Neural progenitor cell (in vitro differentiated cells): Measurements from ENCODE around the gene PATJ. TPM values are rescaled to one million over a fixed set of nuclear protein-coding genes. Genes with fewer than 3 reads are reported as not detected.
A peak's percentile ranks its signal among the peaks of the same experiment; 100 is the strongest.

Source experiments
- DNase-seq: peaks from one replicate; pipeline ENCODE4 v3.0.0-alpha.2; 2016; ENCODE audit warnings: low spot score
- H2AFZ ChIP-seq: fragments of 200-600 bp; sonication (generic); replicated peaks from 2 replicates; pipeline ENCODE4 v1.6.1; 2016; ENCODE audit warnings: antibody characterized with exemption
- H3F3A ChIP-seq: fragments of 200-600 bp; sonication (generic); 2 replicates; pipeline ENCODE4 v1.6.1; 2016; ENCODE audit warnings: antibody characterized with exemption, low read depth
- H3K27ac ChIP-seq: fragments of 200-600 bp; sonication (generic); 2 replicates; pipeline ENCODE4 v1.5.1; 2016; ENCODE audit warnings: mild to moderate bottlenecking
- H3K27me3 ChIP-seq: fragments of 200-600 bp; sonication (generic); 2 replicates; pipeline ENCODE4 v1.6.1; 2016; ENCODE audit warnings: mild to moderate bottlenecking, moderate library complexity
- H3K36me3 ChIP-seq: fragments of 200-600 bp; sonication (generic); 2 replicates; pipeline ENCODE4 v1.5.1; 2016
- H3K4me1 ChIP-seq: fragments of 200-600 bp; sonication (generic); 2 replicates; pipeline ENCODE4 v1.6.1; 2016; ENCODE audit warnings: mixed run types
- H3K4me2 ChIP-seq: fragments of 200-600 bp; sonication (generic); 2 replicates; pipeline ENCODE4 v1.6.1; 2016
- H3K4me3 ChIP-seq: fragments of 200-600 bp; sonication (generic); 2 replicates; pipeline ENCODE4 v1.5.1; 2016
- H3K79me2 ChIP-seq: fragments of 200-600 bp; sonication (generic); 2 replicates; pipeline ENCODE4 v1.6.1; 2016; ENCODE audit warnings: low read depth
- H3K9ac ChIP-seq: fragments of 200-600 bp; sonication (generic); 2 replicates; pipeline ENCODE4 v1.6.1; 2016
- H3K9me3 ChIP-seq: fragments of 200-600 bp; sonication (generic); 2 replicates; pipeline ENCODE4 v1.5.1; 2016; ENCODE audit warnings: low read depth
- H4K20me1 ChIP-seq: fragments of 200-600 bp; sonication (generic); 2 replicates; pipeline ENCODE4 v1.6.1; 2016; ENCODE audit warnings: low read depth
- H3K27ac Mint-ChIP-seq: 3 replicates; pipeline ENCODE4 v1.8.0; 2021; ENCODE audit warnings: mixed read lengths
- H3K27me3 Mint-ChIP-seq: 2 replicates; pipeline ENCODE4 v1.8.0; 2022; ENCODE audit warnings: low read depth, mild to moderate bottlenecking, inconsistent platforms, moderate library complexity, mixed read lengths; ENCODE audit not compliant: insufficient read depth
- H3K36me3 Mint-ChIP-seq: 3 replicates; pipeline ENCODE4 v1.8.0; 2021; ENCODE audit warnings: mixed read lengths
- H3K4me1 Mint-ChIP-seq: 3 replicates; pipeline ENCODE4 v1.8.0; 2021; ENCODE audit warnings: mixed read lengths
- H3K4me3 Mint-ChIP-seq: 3 replicates; pipeline ENCODE4 v1.8.0; 2021; ENCODE audit warnings: mild to moderate bottlenecking, moderate library complexity, mixed read lengths
- H3K9me3 Mint-ChIP-seq: 3 replicates; pipeline ENCODE4 v1.8.0; 2020; ENCODE audit warnings: mixed read lengths
- EZH2 ChIP-seq: fragments of 200-600 bp; sonication (generic); IDR thresholded peaks from 2 replicates; pipeline ENCODE4 v1.6.1; 2017; ENCODE audit warnings: antibody characterized with exemption, mild to moderate bottlenecking, moderate library complexity
- EZH2phosphoT487 ChIP-seq: fragments of 200-600 bp; sonication (generic); IDR thresholded peaks from 2 replicates; pipeline ENCODE4 v1.6.1; 2017; ENCODE audit warnings: antibody characterized with exemption
- total RNA-seq: library from RNA; depleted of rRNA; stranded (reverse); fragments of >200 nt; gene quantifications from 2 replicates; pipeline ENCODE4 v1.2.3, GENCODE V29; 2015; ENCODE audit warnings: low replicate concordance
- TF ChIP-seq, protein P1 (sequence below): fragments of 200-600 bp; sonication (generic); IDR thresholded peaks from 2 replicates; pipeline ENCODE4 v1.5.1; 2017; ENCODE audit warnings: antibody characterized with exemption, mild to moderate bottlenecking

The PATJ gene
- total RNA-seq, 1 donor from 2014 or later, result 24.8 TPM

DNA sequence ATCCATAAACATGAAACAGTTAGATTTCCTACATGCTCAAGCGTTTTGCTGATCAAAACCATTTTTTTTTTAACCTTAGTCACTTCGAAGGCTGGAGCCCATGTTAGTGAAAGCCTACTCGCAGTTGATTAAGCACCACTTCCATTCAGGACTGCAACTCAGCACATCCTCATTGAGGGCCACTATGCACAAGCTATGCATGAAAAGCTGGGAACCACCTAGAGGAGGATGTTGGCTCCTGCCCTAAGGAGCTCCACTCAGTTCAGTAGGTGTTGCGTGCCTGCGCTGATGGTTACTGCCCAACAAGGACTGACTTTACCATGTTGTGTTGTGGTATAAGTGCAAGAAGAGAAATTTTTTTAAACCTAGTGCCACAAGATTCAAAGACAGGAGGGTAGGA lies 271.0 kb downstream of the PATJ start:
- no peaks in the 10 kb centered on the region for H3K4me1 Mint-ChIP-seq
- H3K9ac ChIP-seq, result no peak overlapping the region
- peaks cover 3% of the 10 kb centered on the region for H3K27me3 Mint-ChIP-seq
- H3K4me2 ChIP-seq, result no peak overlapping the region
- no peak overlapping the region for H3K4me3 ChIP-seq
- no peak overlapping the region for H2AFZ ChIP-seq
- no peak overlapping the region for H3K27ac Mint-ChIP-seq
- H3K36me3 ChIP-seq, result no peaks in the 10 kb centered on the region
- H3K27me3 ChIP-seq, result no peaks in the 10 kb centered on the region
- H3K27ac ChIP-seq, result no peak overlapping the region
- H3K9me3 ChIP-seq, result no peaks in the 10 kb centered on the region
- H3K36me3 Mint-ChIP-seq, result no peaks in the 10 kb centered on the region
- H3K4me3 Mint-ChIP-seq, result no peak overlapping the region
- H3K4me1 ChIP-seq, result no peaks in the 10 kb centered on the region
- H3K9me3 Mint-ChIP-seq, result no peaks in the 10 kb centered on the region
- no peaks in the 10 kb centered on the region for H4K20me1 ChIP-seq
- no peak for TF ChIP-seq EZH2phosphoT487
- no peak for TF ChIP-seq EZH2
- TF ChIP-seq, protein P1, sequence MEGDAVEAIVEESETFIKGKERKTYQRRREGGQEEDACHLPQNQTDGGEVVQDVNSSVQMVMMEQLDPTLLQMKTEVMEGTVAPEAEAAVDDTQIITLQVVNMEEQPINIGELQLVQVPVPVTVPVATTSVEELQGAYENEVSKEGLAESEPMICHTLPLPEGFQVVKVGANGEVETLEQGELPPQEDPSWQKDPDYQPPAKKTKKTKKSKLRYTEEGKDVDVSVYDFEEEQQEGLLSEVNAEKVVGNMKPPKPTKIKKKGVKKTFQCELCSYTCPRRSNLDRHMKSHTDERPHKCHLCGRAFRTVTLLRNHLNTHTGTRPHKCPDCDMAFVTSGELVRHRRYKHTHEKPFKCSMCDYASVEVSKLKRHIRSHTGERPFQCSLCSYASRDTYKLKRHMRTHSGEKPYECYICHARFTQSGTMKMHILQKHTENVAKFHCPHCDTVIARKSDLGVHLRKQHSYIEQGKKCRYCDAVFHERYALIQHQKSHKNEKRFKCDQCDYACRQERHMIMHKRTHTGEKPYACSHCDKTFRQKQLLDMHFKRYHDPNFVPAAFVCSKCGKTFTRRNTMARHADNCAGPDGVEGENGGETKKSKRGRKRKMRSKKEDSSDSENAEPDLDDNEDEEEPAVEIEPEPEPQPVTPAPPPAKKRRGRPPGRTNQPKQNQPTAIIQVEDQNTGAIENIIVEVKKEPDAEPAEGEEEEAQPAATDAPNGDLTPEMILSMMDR, result no peak
- peak; percentile 21 for DNase-seq
- H3K79me2 ChIP-seq, result no peaks in the 10 kb centered on the region
- no peaks in the 10 kb centered on the region for H3F3A ChIP-seq

DNA sequence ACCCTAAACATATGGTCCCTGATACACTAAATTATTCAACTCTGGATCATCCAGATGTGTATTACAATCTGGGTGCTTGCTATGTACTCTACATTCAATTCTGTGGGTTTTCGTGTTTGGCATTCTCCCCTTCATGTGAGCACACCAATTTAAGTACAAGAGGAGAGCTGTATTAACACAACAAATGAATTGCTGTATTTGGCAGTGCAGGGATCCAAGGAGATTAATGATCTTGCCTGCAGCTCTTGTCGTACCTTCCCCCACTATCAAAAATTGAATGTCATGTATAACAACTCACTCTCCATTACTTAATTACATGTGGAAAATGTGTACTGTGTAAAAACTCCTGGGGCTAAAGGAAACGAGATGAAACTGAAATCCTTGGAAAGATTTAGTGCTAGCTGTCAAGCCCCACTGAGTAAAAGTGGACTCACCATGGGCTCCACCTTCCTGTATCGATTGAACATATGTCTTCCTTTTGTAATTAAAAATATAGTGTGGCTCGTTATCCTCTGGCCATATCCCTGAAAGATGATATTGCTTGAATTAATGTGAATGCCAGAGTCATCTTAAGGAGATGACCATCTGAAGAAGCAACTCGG lies 280.2 kb downstream of the PATJ start:
- Mint-ChIP-seq H3K9me3 (no peaks in the 10 kb centered on the region), H3K27me3 (no peaks in the 10 kb centered on the region), H3K36me3 (no peaks in the 10 kb centered on the region), H3K4me3 (no peak overlapping the region), H3K27ac (no peak overlapping the region), H3K4me1 (peaks cover 15% of the 10 kb centered on the region)
- H3K36me3 ChIP-seq, result no peaks in the 10 kb centered on the region
- TF ChIP-seq EZH2 (no peak), EZH2phosphoT487 (no peak)
- TF ChIP-seq, protein P1, result no peak
- no peak overlapping the region for H2AFZ ChIP-seq
- H3K9ac ChIP-seq, result no peak overlapping the region
- peaks cover 4% of the 10 kb centered on the region for H3K4me1 ChIP-seq
- no peak overlapping the region for H3K4me3 ChIP-seq
- no peaks in the 10 kb centered on the region for H3K27me3 ChIP-seq
- DNase-seq, result no peak
- H3K79me2 ChIP-seq, result no peaks in the 10 kb centered on the region
- no peaks in the 10 kb centered on the region for H4K20me1 ChIP-seq
- no peaks in the 10 kb centered on the region for H3F3A ChIP-seq
- no peak overlapping the region for H3K4me2 ChIP-seq
- H3K9me3 ChIP-seq, result no peaks in the 10 kb centered on the region
- no peak overlapping the region for H3K27ac ChIP-seq

DNA sequence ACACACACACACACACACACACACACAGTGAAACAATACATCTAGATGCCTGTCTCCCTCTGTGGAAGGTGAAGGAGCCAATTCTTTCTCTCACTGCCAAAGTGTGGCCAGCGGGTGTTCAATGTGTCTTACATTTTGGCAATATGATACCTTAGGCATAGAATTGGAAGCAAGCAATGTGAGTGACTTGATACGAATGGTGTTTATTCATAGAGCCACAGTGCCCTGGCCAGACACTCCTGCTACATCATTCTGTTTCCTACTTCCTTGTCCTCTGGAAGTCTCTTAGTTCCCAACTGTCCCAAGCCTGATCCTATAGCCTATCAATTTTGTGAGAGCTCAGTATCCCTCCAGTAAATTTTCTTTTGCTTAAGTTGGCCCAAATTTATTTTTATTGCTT lies 282.4 kb downstream of the PATJ start:
- H3K27ac Mint-ChIP-seq, result no peak overlapping the region
- no peak overlapping the region for H3K4me3 ChIP-seq
- no peak for DNase-seq

More for the DNA sequence above, 282.4 kb downstream of the PATJ start:
- H3K36me3 ChIP-seq, result no peaks in the 10 kb centered on the region
- H3K36me3 Mint-ChIP-seq, result no peaks in the 10 kb centered on the region
- peaks cover 18% of the 10 kb centered on the region for H3K9me3 Mint-ChIP-seq
- peaks cover 4% of the 10 kb centered on the region for H3K4me1 ChIP-seq
- no peak overlapping the region for H3K9ac ChIP-seq
- H3K4me3 Mint-ChIP-seq, result no peak overlapping the region
- H2AFZ ChIP-seq, result no peak overlapping the region
- H3F3A ChIP-seq, result no peaks in the 10 kb centered on the region
- H4K20me1 ChIP-seq, result no peaks in the 10 kb centered on the region
- TF ChIP-seq, protein P1, result no peak
- TF ChIP-seq EZH2phosphoT487, result no peak
- TF ChIP-seq EZH2, result no peak
- H3K27me3 ChIP-seq, result no peaks in the 10 kb centered on the region
- no peaks in the 10 kb centered on the region for H3K79me2 ChIP-seq
- H3K27me3 Mint-ChIP-seq, result no peaks in the 10 kb centered on the region
- H3K4me2 ChIP-seq, result no peak overlapping the region
- H3K4me1 Mint-ChIP-seq, result peaks cover 15% of the 10 kb centered on the region
- no peaks in the 10 kb centered on the region for H3K9me3 ChIP-seq
- H3K27ac ChIP-seq, result no peak overlapping the region
